Measurements from ENCODE around the gene SCAF8.
"Not testable (repeated sequence)": the region's sequence is repeated elsewhere in the genome, so short reads cannot be mapped to it uniquely, and the experiment has no call there.

The SCAF8 gene

DNA sequence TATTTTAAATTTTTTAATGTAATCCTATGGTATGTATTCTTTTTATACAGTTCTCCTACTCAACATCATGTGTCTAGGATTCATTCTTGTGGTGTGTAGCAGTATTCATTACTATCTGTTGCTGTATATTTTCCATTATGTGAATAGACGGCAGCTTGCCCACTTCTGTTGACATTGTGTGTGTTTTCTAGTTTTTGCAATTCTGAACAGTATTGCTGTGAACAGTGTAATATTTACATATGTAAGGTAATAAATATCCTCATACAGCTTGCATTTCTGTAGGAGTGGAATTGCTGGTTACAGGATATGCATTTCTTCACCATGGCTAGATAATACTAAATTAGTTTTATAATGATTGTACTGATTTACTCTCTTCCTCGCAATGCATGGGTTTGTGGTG, 51.9 kb downstream of the SCAF8 start:
- Mint-ChIP-seq H3K4me1 (ENCODE audit: low read depth) (peaks cover 18% of the 10 kb centered on the region), H3K27ac (no peak overlapping the region)

DNA sequence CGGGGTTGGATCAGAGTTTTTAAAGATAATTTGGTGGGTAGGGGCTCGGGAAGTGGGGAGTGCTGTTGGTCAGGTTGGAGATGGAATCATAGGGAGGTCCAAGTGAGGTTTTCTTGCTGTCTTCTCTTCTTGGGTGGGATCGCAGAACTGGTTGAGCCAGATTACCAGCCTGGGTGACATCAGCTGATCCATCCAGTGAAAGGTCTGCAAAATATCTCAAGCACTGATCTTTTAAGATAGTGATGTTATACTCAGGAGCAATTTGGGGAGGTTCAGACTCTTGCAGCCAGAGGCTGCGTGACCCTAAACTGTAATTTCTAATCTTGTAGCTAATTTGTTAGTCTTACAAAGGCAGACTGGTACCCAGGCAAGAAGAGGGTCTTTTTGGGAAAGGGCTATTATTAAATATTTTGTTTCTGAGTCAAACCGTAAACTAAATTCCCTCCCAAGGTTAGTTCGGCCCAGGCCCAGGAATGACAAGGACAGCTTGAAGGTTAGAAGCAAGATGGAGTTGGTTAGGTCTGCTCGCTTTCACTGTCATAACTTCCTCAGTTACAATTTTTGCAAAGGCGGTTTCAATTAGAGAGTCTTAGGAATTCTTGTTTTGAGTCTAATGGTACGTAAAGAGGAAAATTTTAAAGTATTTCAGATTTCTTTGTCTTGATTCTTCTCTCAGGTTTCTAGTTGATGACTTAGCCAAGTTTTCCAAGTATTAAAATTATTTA, 53.1 kb downstream of the SCAF8 start:
- Mint-ChIP-seq H3K27me3 (ENCODE audit: low read depth) (no peaks in the 10 kb centered on the region), H3K36me3 (ENCODE audit: low read depth) (peaks cover 20% of the 10 kb centered on the region), H3K4me3 (no peak overlapping the region), H3K4me1 (ENCODE audit: low read depth) (peaks cover 17% of the 10 kb centered on the region), H3K9me3 (no peaks in the 10 kb centered on the region), H3K27ac (no peak overlapping the region)

More for the DNA sequence above, 51.9 kb downstream of the SCAF8 start:
- H3K36me3 Mint-ChIP-seq (ENCODE audit: low read depth): peaks cover 32% of the 10 kb centered on the region
- no peaks in the 10 kb centered on the region for H3K9me3 Mint-ChIP-seq
- no peaks in the 10 kb centered on the region for H3K27me3 Mint-ChIP-seq (ENCODE audit: low read depth)
- no peak overlapping the region for H3K4me3 Mint-ChIP-seq

DNA sequence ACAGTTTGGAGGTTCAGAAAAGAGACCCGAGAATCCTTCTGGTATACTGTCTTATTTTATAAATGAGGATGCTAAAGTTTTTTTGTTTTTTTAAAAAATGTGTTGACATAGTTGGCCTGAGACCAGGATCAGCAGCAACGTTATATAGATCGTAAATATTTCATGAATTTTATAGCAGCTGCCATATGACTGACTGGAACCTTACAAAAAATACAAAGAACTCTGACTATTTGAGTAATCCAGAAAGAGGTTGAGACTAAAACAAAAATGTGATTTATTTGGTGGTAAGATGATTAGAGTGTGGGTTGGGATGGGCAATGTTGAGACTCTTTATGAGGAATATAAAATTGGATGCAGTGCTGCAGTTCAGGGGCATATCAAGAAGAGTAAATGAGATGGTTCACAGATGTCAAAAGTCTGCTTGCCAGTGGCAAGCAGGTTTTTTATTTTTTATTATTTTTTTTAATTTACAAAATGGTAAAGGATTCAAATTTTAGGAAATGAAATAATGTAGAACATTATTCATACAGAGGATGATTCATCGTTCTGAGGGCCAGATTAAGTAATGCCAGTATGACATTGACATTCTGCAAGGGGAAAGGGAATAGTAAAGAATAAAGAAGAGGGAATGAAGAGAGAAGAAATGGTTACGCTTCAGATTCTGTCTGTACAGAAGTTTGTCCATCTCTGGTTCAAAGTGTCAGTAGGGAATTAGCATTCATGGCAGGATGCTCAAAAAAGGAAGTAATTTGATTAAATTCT, 58.5 kb downstream of the SCAF8 start:
- H3K36me3 Mint-ChIP-seq (ENCODE audit: low read depth): peaks cover 31% of the 10 kb centered on the region
- no peak overlapping the region for H3K4me3 Mint-ChIP-seq
- H3K27ac Mint-ChIP-seq: no peak overlapping the region
- no peaks in the 10 kb centered on the region for H3K27me3 Mint-ChIP-seq (ENCODE audit: low read depth)
- peaks cover 8% of the 10 kb centered on the region for H3K4me1 Mint-ChIP-seq (ENCODE audit: low read depth)
- no peaks in the 10 kb centered on the region for H3K9me3 Mint-ChIP-seq

DNA sequence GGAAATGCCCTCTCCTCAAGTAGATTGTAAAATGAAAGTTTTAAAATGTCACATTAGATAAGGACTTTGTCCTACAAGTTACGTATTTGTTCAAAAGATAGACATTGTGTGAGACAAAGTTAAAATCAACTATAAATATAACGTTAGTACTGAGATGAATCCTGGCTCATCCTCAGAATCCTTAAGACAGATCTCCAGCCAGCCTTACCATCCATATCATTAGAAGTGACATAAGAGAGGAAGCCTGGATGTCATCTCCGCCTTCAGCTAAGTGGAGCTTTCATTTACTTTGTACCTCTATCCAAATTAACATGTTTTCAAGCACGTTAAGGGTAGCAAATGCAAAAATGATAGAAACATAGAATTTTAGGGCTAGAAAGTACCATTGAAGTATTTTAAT, 59.1 kb downstream of the SCAF8 start:
- Mint-ChIP-seq H3K4me3 (no peak overlapping the region), H3K27me3 (ENCODE audit: low read depth) (no peaks in the 10 kb centered on the region), H3K9me3 (no peaks in the 10 kb centered on the region), H3K27ac (no peak overlapping the region), H3K4me1 (ENCODE audit: low read depth) (peaks cover 9% of the 10 kb centered on the region), H3K36me3 (ENCODE audit: low read depth) (peaks cover 30% of the 10 kb centered on the region)

DNA sequence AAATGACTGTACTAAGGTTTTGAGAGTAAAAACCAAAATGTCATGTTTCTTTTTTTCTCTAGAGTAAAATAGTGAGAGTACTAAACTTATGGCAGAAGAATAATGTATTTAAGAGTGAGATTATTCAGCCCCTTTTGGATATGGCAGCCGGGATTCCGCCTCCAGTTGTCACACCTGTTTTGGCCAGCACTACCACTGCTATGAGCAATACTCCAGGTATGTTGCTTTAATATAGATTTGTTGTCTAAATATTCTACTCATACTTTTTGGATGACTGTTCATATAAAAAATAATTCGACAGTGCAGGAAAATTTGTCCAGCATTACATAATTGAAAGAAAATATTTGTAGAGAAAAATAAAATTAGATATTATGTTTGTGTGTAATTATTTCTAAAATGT, 59.5 kb downstream of the SCAF8 start:
- Mint-ChIP-seq H3K27me3 (ENCODE audit: low read depth) (no peaks in the 10 kb centered on the region), H3K4me1 (ENCODE audit: low read depth) (peaks cover 8% of the 10 kb centered on the region), H3K4me3 (no peak overlapping the region), H3K9me3 (no peaks in the 10 kb centered on the region), H3K27ac (no peak overlapping the region), H3K36me3 (ENCODE audit: low read depth) (peaks cover 27% of the 10 kb centered on the region)

DNA sequence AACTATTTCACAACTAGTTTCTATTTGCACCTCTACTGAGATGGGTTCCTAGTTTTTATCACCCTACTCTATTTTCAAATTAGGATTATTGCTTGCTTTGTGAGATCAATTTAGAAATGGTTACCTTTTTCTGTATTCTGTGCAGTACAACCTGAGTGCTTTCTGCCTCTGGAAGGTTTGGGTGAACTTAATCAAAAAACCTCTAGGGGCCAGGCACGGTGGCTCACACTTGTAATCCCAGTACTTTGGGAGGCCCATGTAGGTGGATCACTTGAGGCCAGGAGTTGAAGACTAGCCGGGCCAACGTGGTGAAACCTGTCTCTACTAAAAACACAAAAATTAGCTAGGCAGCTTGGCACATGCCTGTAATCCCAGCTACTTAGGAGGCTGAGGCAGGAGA, 63.3 kb downstream of the SCAF8 start:
- H3K4me3 Mint-ChIP-seq: no peak overlapping the region
- H3K27me3 Mint-ChIP-seq (ENCODE audit: low read depth): no peaks in the 10 kb centered on the region
- peaks cover 34% of the 10 kb centered on the region for H3K36me3 Mint-ChIP-seq (ENCODE audit: low read depth)
- no peak overlapping the region for H3K27ac Mint-ChIP-seq
- H3K9me3 Mint-ChIP-seq: no peaks in the 10 kb centered on the region
- peaks cover 17% of the 10 kb centered on the region for H3K4me1 Mint-ChIP-seq (ENCODE audit: low read depth)

DNA sequence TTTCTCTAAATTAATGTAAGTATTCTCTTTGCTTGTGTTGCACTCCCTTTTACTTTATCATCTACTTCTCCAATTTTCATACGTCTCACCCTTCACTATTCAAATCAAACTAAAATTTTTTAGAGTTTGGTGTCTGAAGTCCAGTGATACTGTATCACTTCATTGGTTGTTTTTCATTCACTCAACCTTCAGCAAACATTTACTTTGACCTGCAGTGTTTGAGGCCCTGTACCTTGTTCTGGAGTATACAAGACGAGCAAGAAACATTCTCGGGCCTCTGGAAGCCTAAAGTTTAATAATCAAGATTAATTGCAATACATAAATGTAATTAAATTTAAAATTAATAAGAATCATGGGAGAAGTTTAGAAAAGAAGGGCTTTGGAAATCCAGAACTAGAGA, 64.6 kb downstream of the SCAF8 start:
- no peaks in the 10 kb centered on the region for H3K27me3 Mint-ChIP-seq (ENCODE audit: low read depth)
- H3K9me3 Mint-ChIP-seq: no peaks in the 10 kb centered on the region
- peaks cover 29% of the 10 kb centered on the region for H3K36me3 Mint-ChIP-seq (ENCODE audit: low read depth)
- peaks cover 14% of the 10 kb centered on the region for H3K4me1 Mint-ChIP-seq (ENCODE audit: low read depth)
- no peak overlapping the region for H3K4me3 Mint-ChIP-seq
- H3K27ac Mint-ChIP-seq: no peak overlapping the region

DNA sequence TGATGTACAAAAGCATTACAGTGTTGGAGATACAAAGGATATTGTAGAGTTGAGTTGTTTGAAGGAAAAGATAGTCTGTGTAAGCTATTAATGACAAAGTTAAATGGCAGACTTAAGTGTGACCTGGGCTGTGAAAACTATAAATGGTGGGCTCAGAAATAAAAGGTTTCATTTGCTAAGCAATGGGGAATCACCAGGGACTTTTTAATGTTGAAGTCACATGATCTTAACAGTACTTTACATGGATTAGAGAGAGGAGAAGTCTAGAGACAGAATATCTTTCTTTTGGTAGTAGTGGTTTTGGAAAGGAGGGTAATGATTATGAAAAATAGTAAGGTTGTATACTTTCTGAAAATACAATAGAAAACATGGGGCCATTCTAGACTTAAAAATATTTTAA, 67.1 kb downstream of the SCAF8 start:
- Mint-ChIP-seq H3K9me3 (no peaks in the 10 kb centered on the region), H3K27ac (peak overlapping the region; percentile 3), H3K36me3 (ENCODE audit: low read depth) (peaks cover 25% of the 10 kb centered on the region), H3K27me3 (ENCODE audit: low read depth) (no peaks in the 10 kb centered on the region), H3K4me1 (ENCODE audit: low read depth) (peaks cover 14% of the 10 kb centered on the region), H3K4me3 (no peak overlapping the region)

DNA sequence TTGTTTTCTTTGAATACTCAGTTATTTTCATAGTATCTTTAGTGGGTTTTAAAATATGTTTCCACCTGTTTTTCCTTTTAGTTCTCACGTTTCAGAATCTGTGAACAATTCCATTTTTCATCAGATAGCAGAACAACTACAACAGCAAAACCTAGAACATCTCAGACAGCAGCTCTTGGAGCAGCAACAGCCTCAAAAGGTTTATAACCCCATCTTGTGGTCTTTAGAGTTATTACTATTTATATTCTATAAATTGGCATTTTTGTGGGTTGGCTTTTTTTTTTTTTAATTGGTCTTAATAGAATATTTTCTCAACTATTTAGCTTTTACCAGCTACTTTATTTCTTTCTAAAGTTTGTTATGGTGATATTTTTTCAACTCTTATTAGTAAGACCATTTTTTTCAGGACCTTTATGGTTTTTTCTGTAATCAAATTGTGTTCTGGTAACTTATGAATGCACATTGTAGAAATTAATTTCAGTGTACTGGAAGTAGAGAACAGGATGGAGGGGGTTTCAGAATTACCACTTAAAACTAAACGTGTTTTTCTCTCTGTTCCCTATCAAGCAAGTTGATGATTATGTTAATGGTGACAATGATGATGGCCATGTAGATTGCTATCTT, 72.2 kb downstream of the SCAF8 start:
- H3K27ac Mint-ChIP-seq: no peak overlapping the region
- peaks cover 28% of the 10 kb centered on the region for H3K36me3 Mint-ChIP-seq (ENCODE audit: low read depth)
- H3K4me1 Mint-ChIP-seq (ENCODE audit: low read depth): peaks cover 1% of the 10 kb centered on the region
- no peaks in the 10 kb centered on the region for H3K27me3 Mint-ChIP-seq (ENCODE audit: low read depth)
- H3K4me3 Mint-ChIP-seq: no peak overlapping the region
- H3K9me3 Mint-ChIP-seq: no peaks in the 10 kb centered on the region

DNA sequence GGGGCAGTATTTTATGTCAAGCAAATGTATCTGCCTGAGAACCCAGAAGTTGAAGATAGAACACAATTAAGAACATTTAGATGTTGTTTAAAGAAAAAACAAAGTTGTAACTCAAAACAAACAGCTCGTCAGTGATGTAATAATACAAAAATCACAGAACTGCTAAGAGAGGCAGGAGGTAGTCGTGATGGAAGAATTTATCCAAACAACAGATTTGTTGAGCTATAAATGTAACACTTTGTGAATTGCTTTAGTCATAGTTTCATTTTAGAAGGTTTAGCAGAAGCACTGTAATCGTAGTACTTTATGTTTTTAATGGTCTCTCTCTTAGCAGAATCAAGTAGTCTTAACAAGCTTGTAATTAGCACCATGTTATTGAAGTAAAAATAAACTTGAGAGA, 73.6 kb downstream of the SCAF8 start:
- peaks cover 3% of the 10 kb centered on the region for H3K9me3 Mint-ChIP-seq
- no peak overlapping the region for H3K27ac Mint-ChIP-seq
- H3K4me3 Mint-ChIP-seq: no peak overlapping the region
- H3K27me3 Mint-ChIP-seq (ENCODE audit: low read depth): no peaks in the 10 kb centered on the region
- H3K36me3 Mint-ChIP-seq (ENCODE audit: low read depth): peaks cover 38% of the 10 kb centered on the region
- no peaks in the 10 kb centered on the region for H3K4me1 Mint-ChIP-seq (ENCODE audit: low read depth)

DNA sequence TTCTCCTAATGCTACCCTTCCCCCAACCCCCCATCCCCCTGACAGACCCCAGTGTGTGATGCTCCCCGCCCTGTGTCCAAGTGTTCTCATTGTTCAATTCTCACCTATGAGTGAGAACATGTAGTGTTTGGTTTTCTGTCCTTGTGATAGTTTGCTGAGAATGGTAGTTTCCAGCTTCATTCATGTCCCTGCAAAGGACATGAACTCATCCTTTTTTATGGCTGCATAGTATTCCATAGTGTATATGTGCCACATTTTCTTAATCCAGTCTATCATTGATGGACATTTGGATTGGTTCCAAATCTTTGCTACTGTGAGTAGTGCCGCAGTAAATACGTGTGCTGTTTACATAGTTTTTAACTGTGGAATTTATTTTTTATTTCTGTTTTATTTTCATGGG, 78.4 kb downstream of the SCAF8 start:
- not testable (repeated sequence) for H3K9me3 Mint-ChIP-seq; H3K27me3 Mint-ChIP-seq (ENCODE audit: low read depth); H3K4me1 Mint-ChIP-seq (ENCODE audit: low read depth); H3K4me3 Mint-ChIP-seq; H3K27ac Mint-ChIP-seq
- H3K36me3 Mint-ChIP-seq (ENCODE audit: low read depth): peaks cover 51% of the 10 kb centered on the region

DNA sequence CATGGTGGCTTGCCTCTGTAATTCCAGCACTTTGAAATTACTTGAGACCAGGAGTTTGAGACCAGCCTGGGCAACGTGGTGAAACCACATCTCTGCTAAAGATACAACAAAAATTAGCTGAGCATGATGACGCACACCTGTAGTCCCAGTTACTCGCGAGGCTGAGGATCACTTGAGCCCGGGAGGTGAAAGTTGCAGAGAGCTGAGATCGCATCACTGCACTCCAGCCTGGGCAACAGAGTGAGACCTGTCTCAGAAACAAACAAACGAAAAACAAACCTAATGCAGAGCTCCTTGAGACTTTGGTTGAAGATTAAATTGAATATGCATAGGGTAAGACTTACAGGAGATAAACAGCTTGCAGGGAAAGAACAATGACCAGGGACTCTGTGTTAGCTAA, 80.8 kb downstream of the SCAF8 start:
- peak overlapping the region; percentile 1 for H3K27ac Mint-ChIP-seq
- H3K4me3 Mint-ChIP-seq: no peak overlapping the region
- H3K4me1 Mint-ChIP-seq (ENCODE audit: low read depth): no peaks in the 10 kb centered on the region
- H3K36me3 Mint-ChIP-seq (ENCODE audit: low read depth): peaks cover 55% of the 10 kb centered on the region
- H3K27me3 Mint-ChIP-seq (ENCODE audit: low read depth): no peaks in the 10 kb centered on the region
- H3K9me3 Mint-ChIP-seq: peaks cover 3% of the 10 kb centered on the region

DNA sequence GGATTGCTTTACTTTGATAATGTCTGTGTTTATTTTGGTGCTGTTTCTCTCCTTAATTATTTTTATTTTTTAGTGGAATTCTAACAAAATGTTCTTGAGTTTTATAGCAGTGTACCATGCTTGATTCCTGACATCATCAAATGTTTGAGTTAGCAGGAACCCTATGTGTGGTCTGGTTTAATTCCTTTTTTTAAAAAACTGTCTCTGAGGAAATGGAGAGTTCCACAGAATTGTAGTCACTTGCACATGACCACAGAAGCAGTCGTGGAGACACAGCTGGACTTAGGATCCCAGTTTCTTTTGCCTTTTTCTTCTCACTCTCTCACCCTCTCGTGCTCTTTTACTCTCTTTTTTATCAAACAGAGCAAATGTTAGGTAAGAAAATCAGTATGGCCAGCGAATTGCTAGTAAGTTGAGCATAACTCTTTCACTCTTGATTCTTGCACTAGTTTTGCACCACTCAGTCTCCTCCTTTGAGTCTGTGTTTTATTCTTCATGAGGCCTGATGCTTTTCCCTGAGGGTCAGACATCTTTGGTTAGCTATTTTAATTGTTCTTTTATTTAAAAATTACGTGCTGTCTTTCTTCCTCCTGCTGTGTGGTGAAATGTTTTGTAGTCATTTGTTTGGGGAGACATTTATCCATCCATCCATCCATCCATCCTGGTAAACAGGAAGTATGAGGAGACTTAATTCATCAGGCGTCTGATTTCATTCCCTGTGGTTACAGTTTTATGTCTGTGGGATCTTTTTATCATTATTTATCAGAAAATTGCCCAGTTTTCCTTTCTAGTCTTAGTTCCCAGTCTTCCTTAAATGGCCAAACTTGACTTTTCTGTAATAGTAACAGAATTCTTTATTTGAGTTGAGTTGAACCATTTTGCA, 83.0 kb downstream of the SCAF8 start:
- H3K36me3 Mint-ChIP-seq (ENCODE audit: low read depth): peaks cover 47% of the 10 kb centered on the region
- no peak overlapping the region for H3K27ac Mint-ChIP-seq
- H3K27me3 Mint-ChIP-seq (ENCODE audit: low read depth): no peaks in the 10 kb centered on the region
- peaks cover 3% of the 10 kb centered on the region for H3K9me3 Mint-ChIP-seq
- H3K4me1 Mint-ChIP-seq (ENCODE audit: low read depth): no peaks in the 10 kb centered on the region
- no peak overlapping the region for H3K4me3 Mint-ChIP-seq

DNA sequence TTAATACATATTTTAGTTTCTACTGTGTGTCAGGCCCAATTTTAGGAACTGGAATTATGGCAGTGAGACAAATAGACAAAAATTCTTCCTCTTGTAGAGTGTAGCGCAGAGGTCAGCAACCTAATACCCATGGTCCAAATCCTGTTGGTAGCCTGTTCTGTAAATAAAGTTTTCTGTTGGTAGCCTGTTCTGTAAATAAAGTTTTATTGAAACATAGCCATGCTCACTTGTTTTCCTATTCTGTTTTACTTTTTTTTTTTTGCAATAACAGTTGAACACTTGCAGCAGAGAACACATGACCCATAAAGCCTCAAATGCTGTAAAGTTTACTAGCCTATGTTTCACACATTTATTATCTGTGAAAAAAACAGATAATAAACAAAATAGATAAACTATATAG, 87.9 kb downstream of the SCAF8 start:
- H3K27ac Mint-ChIP-seq: no peak overlapping the region

More for the DNA sequence above, 87.9 kb downstream of the SCAF8 start:
- Mint-ChIP-seq H3K36me3 (ENCODE audit: low read depth) (peaks cover 51% of the 10 kb centered on the region), H3K4me1 (ENCODE audit: low read depth) (peaks cover 2% of the 10 kb centered on the region), H3K4me3 (no peak overlapping the region), H3K9me3 (no peaks in the 10 kb centered on the region), H3K27me3 (ENCODE audit: low read depth) (no peaks in the 10 kb centered on the region)

Data from T-helper 1 cell treated with Interleukin-12 subunit alpha and Interleukin-12 subunit beta and Interleukin-4 antibody, amounts not matched to agents 30 μg/mL and 1 μg/mL, for 36 hours (primary cell).